HG03342 (cell line): ENCODE results near the gene PDCD1.
"Not testable (repeated sequence)": the region's sequence is repeated elsewhere in the genome, so short reads cannot be mapped to it uniquely, and the experiment has no call there.

Source experiments
- ATAC-seq: cut with Tn5 transposase; IDR thresholded peaks from one replicate; pipeline ENCODE4 v1.9.1; 2021; ENCODE audit warnings: mild to moderate bottlenecking, moderate library complexity; ENCODE audit not compliant: unreplicated experiment

Gene PDCD1

GRCh38 chr2:241858206-241859016 lies at the start of gene PDCD1:
PDCD1 (minus strand) TSS chr2:241858894; CDS start chr2:241858838, 56 bp downstream.
- peak; percentile 41 for ATAC-seq

GRCh38 chr2:241907831-241908230 lies 49.1 kb upstream of the PDCD1 start:
- not testable (repeated sequence) for ATAC-seq

GRCh38 chr2:241906826-241907570 lies 48.3 kb upstream of the PDCD1 start:
- ATAC-seq, result no peak

GRCh38 chr2:241906378-241906770 lies 47.7 kb upstream of the PDCD1 start:
- not testable (repeated sequence) for ATAC-seq

GRCh38 chr2:241905716-241906377 lies 47.2 kb upstream of the PDCD1 start:
- no peak for ATAC-seq

- ATAC-seq, result no peak
These were observed 46.4 kb upstream of the PDCD1 start for GRCh38 chr2:241904791-241905710.

GRCh38 chr2:241904011-241904718 lies 45.5 kb upstream of the PDCD1 start:
- ATAC-seq, result no peak

- ATAC-seq, result no peak
These were observed 44.7 kb upstream of the PDCD1 start for GRCh38 chr2:241903121-241904010.

- no peak for ATAC-seq
These were observed 43.8 kb upstream of the PDCD1 start for GRCh38 chr2:241902357-241902991.

- no peak for ATAC-seq
These were observed 43.0 kb upstream of the PDCD1 start for GRCh38 chr2:241901500-241902351.

- no peak for ATAC-seq
These were observed 42.3 kb upstream of the PDCD1 start for GRCh38 chr2:241901018-241901380.

- no peak for ATAC-seq
These were observed 41.7 kb upstream of the PDCD1 start for GRCh38 chr2:241900251-241901017.

- no peak for ATAC-seq
These were observed 40.0 kb upstream of the PDCD1 start for GRCh38 chr2:241898463-241899270.

GRCh38 chr2:241897231-241897916 lies 38.7 kb upstream of the PDCD1 start:
- no peak for ATAC-seq

- no peak for ATAC-seq
These were observed 38.1 kb upstream of the PDCD1 start for GRCh38 chr2:241896746-241897201.
